Common myeloid progenitor, CD34-positive (primary cell): ENCODE data around the gene GRM4.

Experiments used
- CTCF ChIA-PET: fragments of 350-600 bp; sonication (Branson Sonifier 250); formaldehyde crosslinking; loops from one replicate; lab custom pipeline; 2021; ENCODE audit warnings: antibody characterized with exemption; lab: Charles Lee
- POLR2A ChIA-PET: fragments of 350-600 bp; sonication (Branson Sonifier 250); formaldehyde crosslinking; loops from one replicate; lab custom pipeline; 2021; ENCODE audit warnings: antibody characterized with exemption; lab: Charles Lee
- DNase-seq, 3 donors: peaks; one replicate each; pipeline versions ENCODE4 v3.0.0 to v3.0.0-alpha.2; 2013
- H3K27ac ChIP-seq, 2 experiments: 1 replicate in 1 of 2; 2 replicates in 1 of 2; pipeline ENCODE4 v1.7.0; 2013; ENCODE audit warnings: inconsistent platforms in 2 of 2, low read length in 2 of 2, mild to moderate bottlenecking in 2 of 2, low read depth in 1 of 2, moderate library complexity in 1 of 2; ENCODE audit not compliant: severe bottlenecking in 2 of 2, insufficient read depth in 1 of 2, poor library complexity in 1 of 2
- H3K27me3 ChIP-seq, 5 experiments: replicated peaks in 2 of 5; 1 replicate in 3 of 5; 2 replicates in 2 of 5; pipeline versions ENCODE4 v1.6.1 to v1.7.0; 2013; ENCODE audit warnings: low read length in 4 of 5, mild to moderate bottlenecking in 2 of 5, moderate library complexity in 2 of 5, inconsistent platforms in 1 of 5; ENCODE audit not compliant: insufficient read depth in 5 of 5, control insufficient read depth in 4 of 5
- H3K36me3 ChIP-seq, 4 experiments: 1 replicate in 2 of 4; 2 replicates in 2 of 4; pipeline versions ENCODE4 v1.6.1 to v1.7.0; 2013; ENCODE audit warnings: low read length in 3 of 4, control low read depth in 1 of 4, mild to moderate bottlenecking in 1 of 4; ENCODE audit not compliant: control insufficient read depth in 4 of 4, insufficient read depth in 4 of 4
- H3K4me1 ChIP-seq, 4 experiments: 1 replicate in 3 of 4; 2 replicates in 1 of 4; pipeline versions ENCODE4 v1.6.1 to v1.7.1; 2013; ENCODE audit warnings: low read length in 3 of 4, mild to moderate bottlenecking in 3 of 4, control low read depth in 1 of 4, inconsistent platforms in 1 of 4, moderate library complexity in 1 of 4; ENCODE audit not compliant: control insufficient read depth in 4 of 4, insufficient read depth in 4 of 4; ENCODE audit errors: control extremely low read depth in 1 of 4
- H3K4me3 ChIP-seq, 7 experiments: 1 replicate in 4 of 7; 2 replicates in 3 of 7; pipeline versions ENCODE4 v1.5.1 to v1.7.0; 2013; ENCODE audit warnings: mild to moderate bottlenecking in 7 of 7, low read length in 6 of 7, moderate library complexity in 6 of 7, inconsistent platforms in 2 of 7, low read depth in 2 of 7, control low read depth in 1 of 7; ENCODE audit not compliant: insufficient read depth in 4 of 7, control insufficient read depth in 1 of 7; ENCODE audit errors: extremely low read depth in 1 of 7
- H3K9me3 ChIP-seq, 5 experiments: 1 replicate in 4 of 5; 2 replicates in 1 of 5; pipeline versions ENCODE4 v1.6.1 to v1.7.1; 2013; ENCODE audit warnings: low read length in 4 of 5, mild to moderate bottlenecking in 2 of 5, inconsistent platforms in 1 of 5, low read depth in 1 of 5, moderate library complexity in 1 of 5; ENCODE audit not compliant: control insufficient read depth in 4 of 5, insufficient read depth in 2 of 5; ENCODE audit errors: control extremely low read depth in 1 of 5
- WGBS: methylation state at CpG from one replicate; pipeline ENCODE4 v1.1.5; 2013; ENCODE audit not compliant: insufficient coverage; 5-methylcytosine and 5-hydroxymethylcytosine counted together

The GRM4 gene

DNA sequence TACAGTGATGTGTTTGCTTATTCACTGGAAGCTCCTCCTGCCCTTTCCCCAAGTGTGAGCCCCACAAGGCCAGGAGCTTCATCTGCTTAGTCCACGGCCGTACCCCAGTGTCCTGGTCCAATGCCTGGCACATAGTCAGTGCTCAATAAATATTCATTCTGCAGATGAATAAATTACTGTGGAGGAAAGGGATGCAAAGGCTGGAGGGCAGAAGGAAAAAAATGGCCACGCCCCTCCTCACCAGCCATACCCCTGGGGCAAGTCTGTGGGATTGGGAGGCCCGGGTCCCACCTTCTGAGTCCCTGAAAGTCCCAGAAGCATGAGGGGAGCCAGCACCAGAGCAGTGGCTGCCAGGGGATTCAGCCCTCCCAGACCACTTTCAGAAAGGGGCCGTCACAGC is 65.5 kb downstream of the GRM4 start:
- Histone ChIP-seq H3K27me3 (peaks cover 0 to 4% (median 0%) of the 10 kb centered on the region in 5 experiments), H3K27ac (no peak overlapping the region), H3K4me1 (peaks cover 0 to 4% (median 0%) of the 10 kb centered on the region in 4 experiments), H3K4me3 (no peak overlapping the region), H3K36me3 (no peaks in the 10 kb centered on the region), H3K9me3 (no peaks in the 10 kb centered on the region)
- ChIA-PET POLR2A (interaction anchor here (0.6 kb wide), 1 partner anchor 29 kb away, joined by 3 read pairs; no protein-coding TSS in a partner anchor), CTCF (interaction anchor here (1.4 kb wide), 1 partner anchor 29 kb away, joined by 3 read pairs; no protein-coding TSS in a partner anchor)
- WGBS = 67% methylated on average over 2 of the region's 5 CpGs
- no peak for DNase-seq

DNA sequence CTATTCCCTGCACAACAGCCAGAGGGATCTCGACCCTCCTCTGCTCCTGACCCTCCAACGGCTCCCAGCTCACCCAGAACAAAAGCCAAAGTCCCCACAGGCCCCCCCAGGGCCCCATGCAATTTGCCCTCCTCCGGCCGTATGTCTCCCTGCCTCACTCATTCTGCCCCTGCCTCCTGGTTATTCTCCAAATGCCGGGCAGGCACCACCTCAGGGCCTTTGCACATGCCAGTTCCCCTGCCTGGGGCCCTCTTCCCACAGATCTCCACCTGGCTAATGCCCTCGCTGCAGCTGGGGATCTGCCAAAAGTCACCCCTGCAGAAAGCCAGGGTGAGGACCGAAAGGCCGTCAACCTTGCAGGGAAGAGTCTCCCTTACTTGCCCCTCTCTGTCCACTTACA is 66.0 kb downstream of the GRM4 start:
- WGBS = over 99% methylated on average over 6 of the region's 8 CpGs
- ChIA-PET CTCF (interaction anchor here (1.4 kb wide), 1 partner anchor 28 kb away, joined by 3 read pairs; no protein-coding TSS in a partner anchor), POLR2A (no interaction called here)
- no peaks in the 10 kb centered on the region for H3K36me3 ChIP-seq
- H3K4me1 ChIP-seq = peaks cover 0 to 4% (median 0%) of the 10 kb centered on the region in 4 experiments
- no peaks in the 10 kb centered on the region for H3K9me3 ChIP-seq
- H3K27me3 ChIP-seq = peaks cover 0 to 4% (median 0%) of the 10 kb centered on the region in 5 experiments
- no peak overlapping the region for H3K4me3 ChIP-seq
- no peak for DNase-seq
- no peak overlapping the region for H3K27ac ChIP-seq

DNA sequence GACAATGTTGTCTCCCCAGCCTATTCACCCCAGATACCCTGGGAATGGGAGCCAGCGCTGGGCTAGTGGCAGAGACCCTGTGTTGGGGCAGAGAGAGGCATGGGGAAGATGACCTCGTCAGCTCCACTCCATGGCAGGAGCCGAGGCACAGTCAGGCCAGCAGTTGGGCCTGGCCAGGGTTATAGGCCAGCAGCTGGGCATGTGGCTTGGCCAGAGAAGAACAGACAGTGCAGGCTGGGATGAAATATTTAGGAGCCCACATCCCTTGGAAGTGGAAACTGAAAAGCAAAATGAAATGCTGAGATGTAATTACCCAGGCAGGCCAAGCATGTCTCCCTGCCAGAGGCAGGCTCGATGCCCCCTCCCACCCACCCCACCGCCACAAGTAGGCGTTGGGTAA is 70.0 kb downstream of the GRM4 start:
- DNase-seq = no peak
- Histone ChIP-seq H3K4me3 (no peak overlapping the region), H3K27me3 (peaks cover 0 to 4% (median 0%) of the 10 kb centered on the region in 5 experiments), H3K4me1 (no peaks in the 10 kb centered on the region), H3K36me3 (no peaks in the 10 kb centered on the region), H3K9me3 (no peaks in the 10 kb centered on the region), H3K27ac (no peak overlapping the region)
- CTCF ChIA-PET = interaction anchor here (0.8 to 1.3 kb wide), 3 partner anchors 8 to 46 kb away, joined by 3 to 5 read pairs (median 3); no protein-coding TSS in a partner anchor
- POLR2A ChIA-PET = no interaction called here
- WGBS = 98% methylated on average over 5 of the region's 6 CpGs

DNA sequence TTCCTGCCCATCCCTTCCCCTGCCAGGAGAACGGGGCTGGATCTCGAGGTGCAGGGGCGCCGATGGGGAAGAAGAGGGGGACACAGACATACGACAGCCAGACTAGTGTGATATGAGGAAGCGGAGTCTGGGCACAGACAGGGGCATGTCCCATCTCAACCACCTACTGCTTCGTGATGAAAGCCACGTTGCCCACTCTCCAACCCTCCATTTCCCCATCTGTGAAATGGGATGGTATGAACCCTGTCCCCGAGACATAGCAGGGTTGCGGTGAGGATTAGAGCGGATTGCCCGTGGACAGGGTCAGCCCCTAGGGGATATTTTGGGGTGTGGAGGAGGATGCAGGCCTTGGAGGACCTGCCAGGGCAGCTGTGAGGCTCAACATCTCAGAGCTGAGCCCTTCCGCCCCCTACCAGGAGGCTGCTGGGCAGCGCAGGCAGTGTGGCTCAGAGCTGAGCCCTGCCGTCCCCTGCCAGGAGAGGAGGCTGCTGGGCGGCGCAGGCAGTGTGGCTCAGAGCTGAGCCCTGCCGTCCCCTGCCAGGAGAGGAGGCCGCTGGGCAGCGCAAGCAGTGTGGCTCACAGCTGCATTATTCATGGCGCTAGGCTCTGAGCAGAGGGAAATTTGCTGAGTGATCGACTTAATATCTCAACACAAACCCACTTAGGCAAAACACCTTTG is 71.7 kb downstream of the GRM4 start:
- ChIA-PET CTCF (no interaction called here), POLR2A (interaction anchor here (0.6 kb wide), 1 partner anchor 67 kb away, joined by 6 read pairs; no protein-coding TSS in a partner anchor)
- peak in 1 of 3 donors; percentile 39 for DNase-seq
- Histone ChIP-seq H3K27ac (no peak overlapping the region), H3K9me3 (no peaks in the 10 kb centered on the region), H3K4me1 (no peaks in the 10 kb centered on the region), H3K27me3 (peaks cover 0 to 3% (median 0%) of the 10 kb centered on the region in 5 experiments), H3K4me3 (no peak overlapping the region), H3K36me3 (no peaks in the 10 kb centered on the region)
- 90% methylated on average over 2 of the region's 22 CpGs for WGBS

DNA sequence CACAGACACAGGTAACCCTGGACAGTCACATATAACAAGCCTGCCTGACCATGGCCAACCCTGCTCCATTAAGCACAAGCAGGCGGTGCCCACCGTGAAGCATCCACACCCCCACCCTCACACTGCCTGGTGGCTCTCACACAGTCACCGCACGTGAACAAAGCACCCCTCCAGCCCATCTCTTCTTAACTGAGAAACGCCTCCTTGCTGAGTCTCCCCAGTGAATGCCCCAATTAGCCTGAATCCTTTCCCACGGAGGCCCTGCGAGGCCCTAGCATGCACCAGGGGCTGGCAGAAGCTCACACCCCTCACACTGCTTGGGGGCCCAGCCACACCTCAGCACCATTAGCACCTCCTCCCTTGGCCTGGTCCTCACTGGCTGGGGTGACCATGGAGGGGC is 72.3 kb downstream of the GRM4 start:
- 90% methylated on average over 7 of the region's 7 CpGs for WGBS
- no peaks in the 10 kb centered on the region for H3K9me3 ChIP-seq
- CTCF ChIA-PET = no interaction called here
- H3K27me3 ChIP-seq = peaks cover 0 to 3% (median 0%) of the 10 kb centered on the region in 5 experiments
- POLR2A ChIA-PET = no interaction called here
- H3K4me1 ChIP-seq = no peaks in the 10 kb centered on the region
- H3K36me3 ChIP-seq = no peaks in the 10 kb centered on the region
- H3K27ac ChIP-seq = no peak overlapping the region
- no peak for DNase-seq
- H3K4me3 ChIP-seq = no peak overlapping the region

DNA sequence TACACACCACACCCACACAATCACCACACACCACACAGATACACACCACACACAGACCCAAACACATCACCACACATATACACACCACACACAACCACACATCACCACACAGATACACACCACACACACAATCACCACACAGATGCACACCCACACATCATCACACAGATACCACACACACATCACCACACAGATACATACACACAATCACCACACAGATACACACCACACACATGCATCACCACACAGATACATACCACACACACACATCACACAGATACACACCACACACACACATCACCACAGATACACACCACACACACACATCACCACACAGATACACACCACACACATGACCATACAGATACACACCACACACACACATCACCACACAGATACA is 73.2 kb downstream of the GRM4 start:
- no peaks in the 10 kb centered on the region for H3K9me3 ChIP-seq
- CTCF ChIA-PET = no interaction called here
- peaks cover 0 to 6% (median under 1%) of the 10 kb centered on the region in 5 experiments for H3K27me3 ChIP-seq

DNA sequence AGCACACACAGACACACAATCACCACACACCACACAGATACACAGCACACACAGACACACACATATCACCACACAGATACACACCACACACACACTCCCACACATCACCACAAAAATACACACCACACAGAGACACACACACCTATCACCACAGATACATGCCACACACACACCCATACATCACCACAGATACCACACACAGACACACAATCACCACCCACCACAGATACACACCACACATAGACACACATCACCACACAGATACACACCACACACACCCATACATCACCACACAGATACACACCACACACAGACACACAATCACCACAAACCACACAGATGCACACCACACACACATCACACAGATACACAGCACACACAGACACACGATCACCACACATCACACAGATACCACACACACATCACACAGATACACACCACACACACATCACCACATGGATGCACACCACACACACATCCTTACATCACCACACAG is 74.0 kb downstream of the GRM4 start:
- peak in 1 of 3 donors; percentile 50 for DNase-seq
- POLR2A ChIA-PET = no interaction called here

More for the DNA sequence above, 73.2 kb downstream of the GRM4 start:
- Histone ChIP-seq H3K27ac (no peak overlapping the region), H3K4me1 (no peaks in the 10 kb centered on the region), H3K4me3 (no peak overlapping the region), H3K36me3 (no peaks in the 10 kb centered on the region)
- POLR2A ChIA-PET = no interaction called here
- DNase-seq = peak in 1 of 3 donors; percentile 22

More for the DNA sequence above, 74.0 kb downstream of the GRM4 start:
- Histone ChIP-seq H3K27me3 (peaks cover 0 to 9% (median 0%) of the 10 kb centered on the region in 5 experiments), H3K9me3 (no peaks in the 10 kb centered on the region), H3K4me1 (no peaks in the 10 kb centered on the region), H3K27ac (no peak overlapping the region), H3K36me3 (no peaks in the 10 kb centered on the region), H3K4me3 (no peak overlapping the region)
- CTCF ChIA-PET = no interaction called here
- 83% methylated on average over 1 of the region's 1 CpG for WGBS
